NOMO-1 treated with dmso at 0.1 percent for 144 hours (cell line): ENCODE data around the gene RTL10.
A peak's percentile ranks its signal among the peaks of the same experiment; 100 is the strongest.

ENCODE experiments used
- DNase-seq: peaks from one replicate; lab custom pipeline; 2025; ENCODE audit not compliant: unreplicated experiment; lab: John Stamatoyannopoulos, UW

The RTL10 gene, protein sequence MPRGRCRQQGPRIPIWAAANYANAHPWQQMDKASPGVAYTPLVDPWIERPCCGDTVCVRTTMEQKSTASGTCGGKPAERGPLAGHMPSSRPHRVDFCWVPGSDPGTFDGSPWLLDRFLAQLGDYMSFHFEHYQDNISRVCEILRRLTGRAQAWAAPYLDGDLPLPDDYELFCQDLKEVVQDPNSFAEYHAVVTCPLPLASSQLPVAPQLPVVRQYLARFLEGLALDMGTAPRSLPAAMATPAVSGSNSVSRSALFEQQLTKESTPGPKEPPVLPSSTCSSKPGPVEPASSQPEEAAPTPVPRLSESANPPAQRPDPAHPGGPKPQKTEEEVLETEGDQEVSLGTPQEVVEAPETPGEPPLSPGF

GRCh38 chr22:19854778-19855503, at the start of gene RTL10, which contains the start of gene GNB1L:
RTL10 (minus strand) TSS chr22:19854874; CDS start chr22:19852261, 2,613 bp downstream.
GNB1L (minus strand) TSS chr22:19854874; CDS start chr22:19821355, 33,519 bp downstream.
- peak; percentile 95 for DNase-seq

- no peak for DNase-seq
Measured at GRCh38 chr22:19904174-19904856, 49.6 kb upstream of the RTL10 start.

GRCh38 chr22:19903513-19903912, 48.8 kb upstream of the RTL10 start:
- DNase-seq: no peak

- DNase-seq: no peak
Measured at GRCh38 chr22:19903031-19903430, 48.4 kb upstream of the RTL10 start.

DNA sequence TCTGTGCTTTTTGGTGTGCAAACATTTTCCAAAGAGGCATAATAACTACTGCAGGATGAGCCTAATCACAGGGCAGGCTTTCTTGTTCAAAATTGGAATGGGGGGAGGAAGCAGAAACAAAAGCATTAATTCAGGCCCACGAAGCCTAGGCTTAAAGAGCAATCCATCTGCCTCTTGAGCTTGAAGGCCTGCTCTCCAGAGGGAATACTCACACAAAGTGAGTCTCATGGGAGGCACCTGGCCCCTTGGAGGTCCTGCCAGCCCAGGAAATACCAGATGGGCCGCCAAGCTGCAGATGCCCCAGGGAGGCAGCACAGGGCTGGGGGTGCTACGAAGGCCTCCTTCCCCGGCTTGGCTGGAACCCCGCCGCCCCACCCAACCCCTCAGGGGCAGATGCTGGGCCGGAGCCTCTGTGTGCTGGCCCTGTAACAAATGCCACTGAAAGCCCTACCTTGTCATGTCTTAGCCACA, 47.6 kb upstream of the RTL10 start:
- DNase-seq: no peak

DNA sequence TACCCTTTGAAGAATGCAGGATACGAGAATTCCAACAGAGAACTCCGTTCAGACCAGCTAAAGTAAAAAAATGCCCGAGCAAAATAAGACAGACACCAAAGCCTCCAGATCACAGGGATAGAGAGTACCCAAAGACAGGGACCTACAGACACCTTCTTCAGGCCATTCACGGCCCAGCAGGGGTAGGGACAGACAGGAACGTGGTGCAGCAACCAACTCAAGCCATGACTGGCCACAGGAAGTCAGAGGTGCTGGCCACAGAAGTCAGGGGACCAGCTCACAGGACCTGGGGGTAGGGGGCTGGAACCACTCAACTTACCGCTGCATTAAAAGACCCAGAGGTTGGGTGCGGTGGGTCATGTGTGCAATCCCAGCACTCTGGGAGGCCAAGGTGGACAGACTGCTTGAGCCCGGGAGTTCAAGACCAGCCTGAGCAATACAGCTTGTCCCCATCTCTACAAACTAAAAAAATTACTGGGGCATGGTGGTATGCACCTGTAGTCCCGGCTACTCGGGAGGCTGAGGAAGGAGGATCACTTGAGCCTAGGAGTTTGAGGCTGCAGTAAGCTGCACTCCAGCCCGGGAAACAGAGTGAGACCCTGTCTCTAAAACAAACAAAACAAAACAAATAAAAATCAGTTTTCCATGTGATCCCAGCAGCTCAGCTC, 47.0 kb upstream of the RTL10 start:
- DNase-seq: no peak

DNA sequence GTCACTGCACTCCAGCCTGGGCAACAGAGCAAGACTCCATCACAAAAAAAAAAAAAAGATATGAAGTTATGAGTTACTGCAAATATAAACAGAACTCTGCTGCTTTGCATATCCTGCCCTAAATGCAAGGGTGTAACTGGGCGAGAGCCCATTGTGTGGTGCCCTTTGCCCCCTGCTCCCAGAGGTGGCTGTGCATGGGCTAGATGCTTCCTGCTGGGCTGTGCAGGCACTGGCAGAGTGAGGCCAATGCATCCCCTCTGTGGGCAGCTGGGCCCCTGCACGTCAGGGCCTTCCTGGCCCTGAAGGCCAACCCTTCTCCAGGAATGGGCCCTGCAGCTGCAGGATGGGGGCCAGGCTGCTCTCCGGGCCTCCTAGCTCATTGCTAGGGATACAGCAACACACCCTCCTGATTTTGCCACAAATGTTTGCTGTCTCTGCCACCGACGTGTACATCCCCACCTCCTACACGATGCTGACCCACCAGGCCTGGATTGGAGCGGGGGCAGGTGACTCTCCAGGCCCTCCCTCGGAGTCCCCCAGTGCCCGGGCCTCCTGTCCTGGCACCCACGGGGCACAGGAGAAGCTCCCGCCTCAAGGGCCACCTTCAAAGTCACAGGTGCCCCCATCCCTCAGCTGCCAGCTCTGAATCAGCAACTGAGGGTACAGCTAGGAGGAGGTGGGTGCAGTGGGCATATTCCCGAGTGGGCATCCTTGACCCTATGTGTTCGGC, 46.2 kb upstream of the RTL10 start:
- no peak for DNase-seq

DNA sequence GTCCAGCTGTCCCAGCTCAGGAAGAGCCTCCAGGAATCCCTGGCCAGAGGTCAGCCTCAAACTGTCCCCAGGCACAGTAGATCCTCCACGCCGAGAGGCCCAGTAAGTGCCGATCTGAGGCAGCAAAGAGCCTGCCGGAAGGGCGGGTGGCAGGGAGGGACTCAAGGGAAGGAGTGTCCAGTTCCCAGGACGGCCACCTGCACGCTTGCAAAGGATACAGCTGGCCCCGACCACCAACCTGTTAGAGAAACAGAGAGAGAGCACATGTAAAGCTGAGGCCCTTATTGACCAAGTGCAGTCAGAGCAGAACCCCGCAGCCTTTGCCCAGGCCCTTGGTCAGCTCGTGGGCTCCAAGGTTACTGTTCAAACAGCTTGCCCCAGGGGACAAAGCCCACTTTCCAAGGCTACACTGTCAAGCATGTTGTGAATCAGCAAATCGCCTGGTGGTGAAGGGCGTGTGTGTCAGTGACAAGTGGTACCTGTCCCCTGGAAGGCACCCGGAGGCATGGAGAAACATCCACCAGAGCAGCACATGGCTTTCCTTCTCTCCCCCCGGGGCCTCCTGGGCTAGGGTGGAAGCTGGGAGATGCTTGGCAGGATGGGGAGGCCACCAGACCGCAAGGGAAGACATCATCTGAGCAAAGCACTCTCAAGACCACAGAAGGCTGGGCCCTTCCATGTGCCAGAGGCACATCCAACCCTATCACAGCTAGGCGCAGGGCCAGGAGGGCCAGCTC, 44.3 kb upstream of the RTL10 start:
- DNase-seq: no peak

- DNase-seq: no peak
Measured at GRCh38 chr22:19898145-19898544, 43.5 kb upstream of the RTL10 start.

DNA sequence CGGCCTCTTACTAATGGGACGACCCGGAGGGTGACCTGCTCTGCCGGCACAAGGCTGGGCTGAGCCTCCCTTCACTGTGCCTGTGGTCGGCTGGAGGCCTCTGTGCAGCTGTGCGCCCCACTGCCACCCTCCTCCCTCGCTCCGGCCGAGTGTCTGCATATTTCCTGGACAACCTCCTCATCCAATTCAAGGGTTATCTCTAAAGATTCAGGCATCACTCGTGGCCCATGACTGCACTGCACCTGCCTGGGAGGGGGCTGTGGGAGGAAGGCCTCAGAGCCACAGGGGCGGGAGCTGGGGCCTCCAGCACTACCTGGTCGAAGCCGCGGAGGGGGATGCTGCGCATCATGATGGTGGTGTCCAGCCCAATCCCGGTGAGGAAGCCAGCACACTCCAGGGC, 43.1 kb upstream of the RTL10 start:
- no peak for DNase-seq

GRCh38 chr22:19896665-19897355, 42.1 kb upstream of the RTL10 start:
- no peak for DNase-seq

- DNase-seq: no peak
Measured at GRCh38 chr22:19895160-19895849, 40.6 kb upstream of the RTL10 start.

DNA sequence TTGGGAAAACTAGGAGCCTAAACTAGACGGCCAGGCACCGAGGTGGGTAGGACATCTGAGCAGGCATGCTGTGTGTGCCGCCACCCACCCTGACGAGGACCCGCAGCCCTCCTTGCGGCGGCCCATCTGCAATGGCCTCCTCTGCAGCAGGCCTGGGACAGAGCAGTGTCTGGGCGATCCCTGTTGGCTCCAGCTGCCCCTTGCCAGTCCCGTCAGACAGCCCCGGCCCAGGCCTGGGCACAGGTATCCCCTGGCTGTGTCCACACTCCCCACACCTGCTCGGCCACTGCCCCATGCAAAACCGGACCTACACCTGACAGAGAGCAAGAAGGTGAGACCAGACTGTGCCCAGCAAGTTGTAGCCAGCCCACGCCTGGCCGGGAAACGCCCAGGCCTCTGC, 38.7 kb upstream of the RTL10 start:
- no peak for DNase-seq

DNA sequence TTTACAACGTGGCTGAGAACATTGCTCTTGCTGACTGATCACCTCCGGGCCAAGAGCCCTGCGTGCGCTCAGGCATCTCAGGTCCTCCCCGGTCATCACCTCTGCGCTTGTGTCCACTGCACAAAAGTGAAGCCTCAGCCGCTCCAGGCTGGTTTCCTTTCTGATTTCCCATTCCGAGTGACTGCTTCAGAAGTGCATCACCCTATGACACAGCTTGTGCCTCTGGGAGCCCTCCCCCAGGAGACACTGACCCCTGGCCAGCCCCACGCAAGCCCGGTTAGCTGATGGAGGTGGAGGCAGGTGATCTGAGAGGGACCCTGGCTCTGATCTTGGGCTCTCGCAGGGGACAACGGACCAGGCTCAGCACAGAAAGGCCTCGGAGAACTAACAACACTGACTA, 38.3 kb upstream of the RTL10 start:
- no peak for DNase-seq

DNA sequence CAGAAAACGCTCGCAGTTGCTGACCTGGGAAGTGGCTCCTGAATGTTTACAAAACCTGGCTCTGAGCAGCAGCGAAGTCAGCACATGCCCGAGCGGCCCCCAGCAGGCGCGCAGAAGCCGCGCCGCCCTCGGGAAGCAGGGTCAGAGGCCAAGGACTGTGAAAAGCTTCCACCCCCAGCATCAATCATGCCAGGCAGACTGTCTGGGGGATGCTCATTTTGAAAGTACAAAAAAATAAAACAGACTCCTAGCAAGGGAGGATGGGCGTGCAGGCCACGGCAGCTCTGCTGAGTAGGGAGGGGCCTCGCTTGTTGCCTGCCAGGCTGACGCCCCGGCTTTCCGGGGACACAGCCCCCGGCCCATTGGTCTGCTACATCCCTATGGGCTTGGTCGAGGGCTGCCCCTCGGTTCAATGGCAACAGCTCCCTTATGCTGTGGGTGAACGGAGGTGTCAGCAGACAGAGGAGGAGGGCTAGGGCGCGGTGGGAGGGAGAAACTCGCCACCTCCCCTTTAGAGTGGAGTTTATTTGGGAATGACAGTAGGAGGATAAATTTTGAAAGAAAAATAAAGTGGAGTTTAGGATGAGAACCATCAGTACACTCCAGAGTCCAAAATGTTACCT, 37.7 kb upstream of the RTL10 start:
- no peak for DNase-seq

- peak; percentile 35 for DNase-seq
Measured at GRCh38 chr22:19891317-19892256, 36.9 kb upstream of the RTL10 start.
